ENCODE data around the gene VMA21. TPM values are rescaled to one million over a fixed set of nuclear protein-coding genes. Genes with fewer than 3 reads are reported as not detected.

Gene VMA21
- total RNA-seq, 2 donors from 2014 or later = 22.2 to 39.3 TPM

- ATAC-seq (ENCODE audit: insufficient number of reproducible peaks, low FRiP score, low read depth) = no peak
- no peaks in the 10 kb centered on the region for H3K9me3 ChIP-seq
- DNase-seq (ENCODE audit: low spot score) = no peak
- no peak for TF ChIP-seq CTCF (IDR thresholded peaks at IDR 0.05)
- no peaks in the 10 kb centered on the region for H3K27me3 ChIP-seq (replicated peaks; ENCODE audit: insufficient read depth)
- no peaks in the 10 kb centered on the region for H3K36me3 ChIP-seq
- H3K4me1 ChIP-seq (ENCODE audit: control insufficient read depth in 1 of 2, low read depth in 2 of 2) = no peaks in the 10 kb centered on the region
- no peak overlapping the region for H3K27ac ChIP-seq
- no peak overlapping the region for H3K4me3 ChIP-seq
Observed at GRCh38 chrX:151365579-151365978, 31.4 kb upstream of the VMA21 start.

- H3K4me1 ChIP-seq (ENCODE audit: control insufficient read depth in 1 of 2, low read depth in 2 of 2) = no peaks in the 10 kb centered on the region
- no peaks in the 10 kb centered on the region for H3K9me3 ChIP-seq
- H3K27ac ChIP-seq = no peak overlapping the region
- ATAC-seq (ENCODE audit: insufficient number of reproducible peaks, low FRiP score, low read depth) (no peak), DNase-seq (ENCODE audit: low spot score) (no peak)
- H3K27me3 ChIP-seq (replicated peaks; ENCODE audit: insufficient read depth) = no peaks in the 10 kb centered on the region
- no peak overlapping the region for H3K4me3 ChIP-seq
- no peaks in the 10 kb centered on the region for H3K36me3 ChIP-seq
- no peak for TF ChIP-seq CTCF (IDR thresholded peaks at IDR 0.05)
Observed at GRCh38 chrX:151370906-151371305, 26.1 kb upstream of the VMA21 start.

GRCh38 chrX:151384807-151385206 lies 12.2 kb upstream of the VMA21 start:
- Histone ChIP-seq H3K4me1 (ENCODE audit: control insufficient read depth in 1 of 2, low read depth in 2 of 2) (no peaks in the 10 kb centered on the region), H3K27ac (no peak overlapping the region), H3K36me3 (no peaks in the 10 kb centered on the region), H3K4me3 (no peak overlapping the region), H3K27me3 (replicated peaks; ENCODE audit: insufficient read depth) (no peaks in the 10 kb centered on the region), H3K9me3 (no peaks in the 10 kb centered on the region)
- DNase-seq (ENCODE audit: low spot score) (no peak), ATAC-seq (ENCODE audit: insufficient number of reproducible peaks, low FRiP score, low read depth) (no peak)
- no peak for TF ChIP-seq CTCF (IDR thresholded peaks at IDR 0.05)

- H3K27ac ChIP-seq = no peak overlapping the region
- DNase-seq (ENCODE audit: low spot score) (no peak), ATAC-seq (ENCODE audit: insufficient number of reproducible peaks, low FRiP score, low read depth) (no peak)
Observed at GRCh38 chrX:151386838-151387459, 10.1 kb upstream of the VMA21 start.

GRCh38 chrX:151391722-151392121 lies 5.3 kb upstream of the VMA21 start:
- Histone ChIP-seq H3K36me3 (no peaks in the 10 kb centered on the region), H3K4me3 (no peak overlapping the region), H3K27ac (no peak overlapping the region), H3K9me3 (no peaks in the 10 kb centered on the region), H3K4me1 (ENCODE audit: control insufficient read depth in 1 of 2, low read depth in 2 of 2) (peaks cover 4 to 6% of the 10 kb centered on the region in 2 donors), H3K27me3 (replicated peaks; ENCODE audit: insufficient read depth) (no peaks in the 10 kb centered on the region)
- ATAC-seq (ENCODE audit: insufficient number of reproducible peaks, low FRiP score, low read depth) (no peak), DNase-seq (ENCODE audit: low spot score) (no peak)
- no peak for TF ChIP-seq CTCF (IDR thresholded peaks at IDR 0.05)

More at GRCh38 chrX:151386838-151387459, 10.1 kb upstream of the VMA21 start:
- no peaks in the 10 kb centered on the region for H3K9me3 ChIP-seq
- H3K36me3 ChIP-seq = no peaks in the 10 kb centered on the region
- H3K27me3 ChIP-seq (replicated peaks; ENCODE audit: insufficient read depth) = no peaks in the 10 kb centered on the region
- no peak overlapping the region for H3K4me3 ChIP-seq
- no peaks in the 10 kb centered on the region for H3K4me1 ChIP-seq (ENCODE audit: control insufficient read depth in 1 of 2, low read depth in 2 of 2)
- TF ChIP-seq CTCF (IDR thresholded peaks at IDR 0.05) = no peak
